IMR-90 (cell line): Measurements from ENCODE around the gene NIPAL1. TPM values are rescaled to one million over a fixed set of nuclear protein-coding genes. Genes with fewer than 3 reads are reported as not detected.

ENCODE experiments used
- ATAC-seq: fragments of 200-7000 bp; cut with Tn5 transposase; 2 replicates; pipeline ENCODE4 v1.9.1; 2020; ENCODE audit warnings: low read depth, mild to moderate bottlenecking, moderate library complexity
- BruUV-seq: library from RNA; stranded (reverse); fragments of 400-500 nt; replicated peaks from 2 replicates; lab custom pipeline; 2021; lab: Mats Ljungman, UMichigan
- CTCF ChIA-PET: fragments of 300-600 bp; formaldehyde crosslinking; extraction: SDS; loops from one replicate; lab custom pipeline; 2021; ENCODE audit warnings: antibody characterized with exemption; lab: Yijun Ruan, JAX
- POLR2A ChIA-PET: fragments of 300-600 bp; sonication (Branson Sonifier 250); formaldehyde crosslinking; loops from one replicate; lab custom pipeline; 2022; ENCODE audit warnings: antibody characterized with exemption; ENCODE audit not compliant: unreplicated experiment; lab: Charles Lee
- DNase-seq: peaks from one replicate; pipeline ENCODE4 v3.0.0; 2013
- H2AFZ ChIP-seq: replicated peaks from 2 replicates; pipeline ENCODE3; 2013; ENCODE audit warnings: low read length, mild to moderate bottlenecking; ENCODE audit not compliant: poor library complexity
- H2AK5ac ChIP-seq: 2 replicates; pipeline ENCODE4 v1.6.1; 2013; ENCODE audit warnings: low read depth, low read length, inconsistent platforms
- H2AK9ac ChIP-seq: replicated peaks from 2 replicates; pipeline ENCODE3; 2013; ENCODE audit warnings: mild to moderate bottlenecking, low read depth, low read length, moderate library complexity; ENCODE audit not compliant: poor library complexity
- H2BK120ac ChIP-seq: 2 replicates; pipeline ENCODE4 v1.6.1; 2013; ENCODE audit warnings: low read depth, low read length, inconsistent platforms
- H2BK15ac ChIP-seq: 3 replicates; pipeline ENCODE4 v1.6.1; 2013; ENCODE audit warnings: low read depth, low read length, inconsistent platforms
- H2BK20ac ChIP-seq: 2 replicates; pipeline ENCODE4 v1.6.1; 2013; ENCODE audit warnings: low read depth, mild to moderate bottlenecking, inconsistent platforms, low read length, moderate library complexity
- H2BK5ac ChIP-seq: 2 replicates; pipeline ENCODE4 v1.6.1; 2013; ENCODE audit warnings: mild to moderate bottlenecking, low read depth, low read length, inconsistent platforms; ENCODE audit not compliant: poor library complexity, severe bottlenecking
- H3K14ac ChIP-seq: replicated peaks from 2 replicates; pipeline ENCODE4 v1.6.1; 2013; ENCODE audit warnings: low read depth, low read length, inconsistent platforms
- H3K18ac ChIP-seq: 2 replicates; pipeline ENCODE4 v1.6.1; 2013; ENCODE audit warnings: low read depth, low read length, control low read depth
- H3K23ac ChIP-seq: 2 replicates; pipeline ENCODE4 v1.6.1; 2013; ENCODE audit warnings: low read depth, low read length, inconsistent platforms
- H3K27ac ChIP-seq: 2 replicates; pipeline ENCODE4 v1.5.1; 2013; ENCODE audit warnings: mild to moderate bottlenecking, control low read depth, low read length; ENCODE audit not compliant: insufficient read depth
- H3K27me3 ChIP-seq: 2 replicates; pipeline ENCODE4 v1.6.1; 2013; ENCODE audit warnings: low read length; ENCODE audit not compliant: control insufficient read depth, insufficient read depth
- H3K36me3 ChIP-seq: 2 replicates; pipeline ENCODE4 v1.6.1; 2013; ENCODE audit warnings: low read length, mixed read lengths; ENCODE audit not compliant: control insufficient read depth, insufficient read depth
- H3K4ac ChIP-seq: 2 replicates; pipeline ENCODE4 v1.6.1; 2013; ENCODE audit warnings: low read depth, low read length, inconsistent platforms
- H3K4me1 ChIP-seq: 2 replicates; pipeline ENCODE4 v1.6.1; 2013; ENCODE audit warnings: low read length, mixed read lengths; ENCODE audit not compliant: control insufficient read depth, insufficient read depth
- H3K4me2 ChIP-seq: 2 replicates; pipeline ENCODE4 v1.6.1; 2013; ENCODE audit warnings: low read depth, mild to moderate bottlenecking, control low read depth, low read length, moderate library complexity
- H3K4me3 ChIP-seq: 2 replicates; pipeline ENCODE4 v1.5.1; 2013; ENCODE audit warnings: low read depth, mild to moderate bottlenecking, control low read depth, low read length, moderate library complexity; ENCODE audit not compliant: insufficient read depth
- H3K56ac ChIP-seq: 2 replicates; pipeline ENCODE4 v1.6.1; 2013; ENCODE audit warnings: low read length, inconsistent platforms; ENCODE audit not compliant: insufficient read depth; ENCODE audit errors: extremely low read depth
- H3K79me1 ChIP-seq, 2 experiments: 2 replicates each; pipeline ENCODE4 v1.6.1; 2013; ENCODE audit warnings: low read length in 2 of 2, inconsistent platforms in 1 of 2, low read depth in 1 of 2
- H3K9ac ChIP-seq: 2 replicates; pipeline ENCODE4 v1.6.1; 2013; ENCODE audit warnings: low read depth, low read length, control low read depth
- H3K9me1 ChIP-seq: 2 replicates; pipeline ENCODE4 v1.6.1; 2013; ENCODE audit warnings: low read length, inconsistent platforms; ENCODE audit not compliant: insufficient read depth
- H3K9me3 ChIP-seq: 2 replicates; pipeline ENCODE4 v1.6.1; 2013; ENCODE audit warnings: low read length; ENCODE audit not compliant: control insufficient read depth, insufficient read depth
- H4K20me1 ChIP-seq: 2 replicates; pipeline ENCODE4 v1.6.1; 2013; ENCODE audit warnings: low read length, inconsistent platforms; ENCODE audit not compliant: insufficient read depth
- H4K5ac ChIP-seq: 2 replicates; pipeline ENCODE4 v1.6.1; 2013; ENCODE audit warnings: mild to moderate bottlenecking, low read depth, low read length, control low read depth
- H4K8ac ChIP-seq, 2 experiments: 2 replicates each; pipeline ENCODE4 v1.6.1; 2013; ENCODE audit warnings: low read depth in 2 of 2, low read length in 2 of 2, control low read depth in 1 of 2, inconsistent platforms in 1 of 2
- H4K91ac ChIP-seq: 2 replicates; pipeline ENCODE4 v1.6.1; 2013; ENCODE audit warnings: low read depth, low read length, inconsistent platforms; ENCODE audit not compliant: insufficient read depth
- BHLHE40 ChIP-seq: fragments of 150-350 bp; IDR thresholded peaks from 2 replicates; pipeline ENCODE4 v1.6.1; 2016; ENCODE audit warnings: mild to moderate bottlenecking, low read depth, low read length
- CEBPB ChIP-seq: IDR thresholded peaks from 2 replicates; pipeline ENCODE4 v1.6.1; 2012; ENCODE audit warnings: low read depth, low read length, improper control_type of control experiment
- CHD1 ChIP-seq: IDR thresholded peaks from 2 replicates; pipeline ENCODE4 v1.6.1; 2012; ENCODE audit warnings: low read depth, low read length, improper control_type of control experiment
- CTCF ChIP-seq: conservative IDR thresholded peaks from 2 replicates; pipeline ENCODE4 v1.5.1; 2012; ENCODE audit warnings: mild to moderate bottlenecking, low read depth, low read length, improper control_type of control experiment
- FOS ChIP-seq: fragments of 150-350 bp; IDR thresholded peaks from 2 replicates; pipeline ENCODE4 v1.6.1; 2016; ENCODE audit warnings: low read depth, low read length
- MAFK ChIP-seq: IDR thresholded peaks from 2 replicates; pipeline ENCODE4 v1.6.1; 2012; ENCODE audit warnings: low read depth, low read length, improper control_type of control experiment
- MAZ ChIP-seq: IDR thresholded peaks from 2 replicates; pipeline ENCODE4 v1.6.1; 2012; ENCODE audit warnings: low read depth, mild to moderate bottlenecking, low read length, improper control_type of control experiment, moderate library complexity, borderline replicate concordance
- MXI1 ChIP-seq: IDR thresholded peaks from 2 replicates; pipeline ENCODE4 v1.6.1; 2012; ENCODE audit warnings: low read depth, mild to moderate bottlenecking, low read length, moderate library complexity, borderline replicate concordance
- NFE2L2 ChIP-seq: fragments of 150-350 bp; IDR thresholded peaks from 2 replicates; pipeline ENCODE4 v1.6.1; 2016; ENCODE audit warnings: low read depth, mild to moderate bottlenecking, low read length
- POLR2A ChIP-seq: IDR thresholded peaks from 2 replicates; pipeline ENCODE4 v1.6.1; 2012; ENCODE audit warnings: mild to moderate bottlenecking, low read depth, low read length
- RAD21 ChIP-seq: IDR thresholded peaks from 2 replicates; pipeline ENCODE4 v1.6.1; 2012; ENCODE audit warnings: low read length, improper control_type of control experiment
- RCOR1 ChIP-seq: IDR thresholded peaks from 2 replicates; pipeline ENCODE4 v1.6.1; 2012; ENCODE audit warnings: mild to moderate bottlenecking, low read length, improper control_type of control experiment; ENCODE audit not compliant: insufficient replicate concordance
- RFX5 ChIP-seq: IDR thresholded peaks from 2 replicates; pipeline ENCODE4 v1.8.0; 2012; ENCODE audit warnings: low read depth, mild to moderate bottlenecking, low read length, moderate library complexity
- SMC3 ChIP-seq: fragments of 150-350 bp; IDR thresholded peaks from 2 replicates; pipeline ENCODE4 v1.6.1; 2016; ENCODE audit warnings: low read depth, mild to moderate bottlenecking, antibody characterized with exemption, low read length, moderate library complexity
- WGBS, 2 experiments: methylation state at CpG; one replicate each; pipeline versions ENCODE4 v1.1.5 to v1.1.7; 2013; ENCODE audit warnings: missing lambda C conversion rate in 2 of 2; ENCODE audit not compliant: insufficient read length in 1 of 2; ENCODE audit errors: extremely low coverage in 2 of 2; 5-methylcytosine and 5-hydroxymethylcytosine counted together
- dilution Hi-C: fragments of 300-500 bp; cut with HindIII; formaldehyde crosslinking; loops from one replicate; pipeline ENCODE4 v1.14.3; 2018; ENCODE audit warnings: low sequenced_read_pairs; ENCODE audit not compliant: unreplicated experiment
- in situ Hi-C: fragments of 300-500 bp; cut with MboI; formaldehyde crosslinking; loops from 3 replicates; pipeline ENCODE4 v1.14.3; 2019; ENCODE audit warnings: low sequenced_read_pairs, inconsistent platforms, mixed read lengths
- intact Hi-C: fragments of 100-400 bp; cut with micrococcal nuclease; formaldehyde crosslinking; loops from 2 replicates; pipeline ENCODE4 v1.10.0; 2022
- polyA plus RNA-seq, 3 experiments: library from polyadenylated mRNA; depleted of rRNA; stranded (reverse); fragments of >200 nt; gene quantifications; 2 replicates each; pipeline ENCODE4 v1.2.3, GENCODE V29; 2012; ENCODE audit warnings: low replicate concordance in 1 of 3
- total RNA-seq: library from RNA; depleted of rRNA; stranded (reverse); fragments of >200 nt; gene quantifications from 2 replicates; pipeline ENCODE4 v1.2.3, GENCODE V29; 2012
- TF ChIP-seq, protein P1 (sequence below): fragments of 150-350 bp; IDR thresholded peaks from 2 replicates; pipeline ENCODE4 v1.6.1; 2017; ENCODE audit warnings: mild to moderate bottlenecking, antibody characterized with exemption, low read length, low read depth
- TF ChIP-seq, protein P2 (sequence below): fragments of 150-350 bp; IDR thresholded peaks from 2 replicates; pipeline ENCODE4 v1.6.1; 2016; ENCODE audit warnings: low read depth, mild to moderate bottlenecking, low read length, moderate library complexity, borderline replicate concordance

Gene NIPAL1
- total and polyA plus RNA-seq, 2 of the 4 experiments (the other 2 are of a cell fraction): 0.89 to 1.1 TPM

- Histone ChIP-seq H3K9me1 (no peaks in the 10 kb centered on the region), H4K20me1 (no peaks in the 10 kb centered on the region), H2AFZ (no peak overlapping the region), H3K9ac (no peak overlapping the region), H3K36me3 (no peaks in the 10 kb centered on the region), H3K18ac (no peak overlapping the region), H3K4me3 (no peak overlapping the region), H4K91ac (no peak overlapping the region), H3K9me3 (peaks cover 1% of the 10 kb centered on the region; the same call in 1 of the 2 replicates), H3K27ac (no peak overlapping the region), H3K4me2 (no peak overlapping the region), H3K4ac (no peak overlapping the region), H4K5ac (no peak overlapping the region), H3K27me3 (no peaks in the 10 kb centered on the region; the same call in 1 of the 2 replicates), H4K8ac (no peak overlapping the region), H2AK5ac (no peak overlapping the region), H3K56ac (no peak overlapping the region), H3K79me1 (no peaks in the 10 kb centered on the region), H3K14ac (no peak overlapping the region), H2AK9ac (no peak overlapping the region), H2BK15ac (no peak overlapping the region), H2BK120ac (no peak overlapping the region), H2BK20ac (no peak overlapping the region), H2BK5ac (no peak overlapping the region), H3K23ac (no peak overlapping the region), H3K4me1 (no peaks in the 10 kb centered on the region)
- intact Hi-C loops (no loop called here), in situ Hi-C loops (no loop called here), dilution Hi-C loops (no loop called here)
- TF ChIP-seq RCOR1: no peak
- no peak for TF ChIP-seq CEBPB
- TF ChIP-seq BHLHE40: no peak
- TF ChIP-seq, protein P1, sequence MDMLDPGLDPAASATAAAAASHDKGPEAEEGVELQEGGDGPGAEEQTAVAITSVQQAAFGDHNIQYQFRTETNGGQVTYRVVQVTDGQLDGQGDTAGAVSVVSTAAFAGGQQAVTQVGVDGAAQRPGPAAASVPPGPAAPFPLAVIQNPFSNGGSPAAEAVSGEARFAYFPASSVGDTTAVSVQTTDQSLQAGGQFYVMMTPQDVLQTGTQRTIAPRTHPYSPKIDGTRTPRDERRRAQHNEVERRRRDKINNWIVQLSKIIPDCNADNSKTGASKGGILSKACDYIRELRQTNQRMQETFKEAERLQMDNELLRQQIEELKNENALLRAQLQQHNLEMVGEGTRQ: no peak
- TF ChIP-seq SMC3: no peak
- no peak for TF ChIP-seq RFX5
- no peak for TF ChIP-seq CTCF
- no peak for TF ChIP-seq MAFK
- no peak for TF ChIP-seq MAZ
- TF ChIP-seq FOS: no peak
- no peak for TF ChIP-seq RAD21
- no peak for TF ChIP-seq NFE2L2
- TF ChIP-seq CHD1: no peak
- TF ChIP-seq, protein P2, sequence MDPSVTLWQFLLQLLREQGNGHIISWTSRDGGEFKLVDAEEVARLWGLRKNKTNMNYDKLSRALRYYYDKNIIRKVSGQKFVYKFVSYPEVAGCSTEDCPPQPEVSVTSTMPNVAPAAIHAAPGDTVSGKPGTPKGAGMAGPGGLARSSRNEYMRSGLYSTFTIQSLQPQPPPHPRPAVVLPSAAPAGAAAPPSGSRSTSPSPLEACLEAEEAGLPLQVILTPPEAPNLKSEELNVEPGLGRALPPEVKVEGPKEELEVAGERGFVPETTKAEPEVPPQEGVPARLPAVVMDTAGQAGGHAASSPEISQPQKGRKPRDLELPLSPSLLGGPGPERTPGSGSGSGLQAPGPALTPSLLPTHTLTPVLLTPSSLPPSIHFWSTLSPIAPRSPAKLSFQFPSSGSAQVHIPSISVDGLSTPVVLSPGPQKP: no peak
- TF ChIP-seq POLR2A: no peak
- TF ChIP-seq MXI1: no peak
- ChIA-PET CTCF (interaction anchor here (0.6 to 1.0 kb wide), 2 partner anchors 18 to 98 kb away, joined by 4 to 9 read pairs; no protein-coding TSS in a partner anchor), POLR2A (no interaction called here)
- ATAC-seq (no peak), DNase-seq (no peak)
- WGBS, 2 experiments: 50% methylated on average over 1 of the region's 4 CpGs; no CpG with 5 or more reads in 1 of the 2 experiments
- BruUV-seq: no TSS peak
These were observed 4.8 kb upstream of the NIPAL1 start for GRCh38 chr4:48011722-48012121.
